Activated CD4-positive, alpha-beta memory T cell treated with anti-CD3 and anti-CD28 coated beads for 36 hours (primary cell): Measurements from ENCODE around the gene MDH1. TPM values are rescaled to one million over a fixed set of nuclear protein-coding genes. Genes with fewer than 3 reads are reported as not detected.
"Not testable (repeated sequence)": the region's sequence is repeated elsewhere in the genome, so short reads cannot be mapped to it uniquely, and the experiment has no call there.

Source experiments
- CTCF ChIA-PET: fragments of 350-600 bp; sonication (Branson Sonifier 250); formaldehyde crosslinking; loops from one replicate; lab custom pipeline; 2021; ENCODE audit warnings: antibody characterized with exemption, inconsistent platforms; lab: Charles Lee
- POLR2A ChIA-PET: fragments of 350-600 bp; sonication (Branson Sonifier 250); formaldehyde crosslinking; loops from one replicate; lab custom pipeline; 2021; ENCODE audit warnings: antibody characterized with exemption; lab: Charles Lee
- DNase-seq: peaks from one replicate; pipeline ENCODE4 v3.0.0-alpha.2; 2020
- H3K27ac Mint-ChIP-seq: one replicate; pipeline ENCODE4 v1.8.0; 2021; ENCODE audit warnings: mixed read lengths
- H3K27me3 Mint-ChIP-seq: one replicate; pipeline ENCODE4 v1.8.0; 2021; ENCODE audit warnings: mixed read lengths
- H3K36me3 Mint-ChIP-seq: one replicate; pipeline ENCODE4 v1.8.0; 2021; ENCODE audit warnings: mixed read lengths
- H3K4me1 Mint-ChIP-seq: one replicate; pipeline ENCODE4 v1.8.0; 2021; ENCODE audit warnings: low read depth, mixed read lengths
- H3K4me3 Mint-ChIP-seq: one replicate; pipeline ENCODE4 v1.8.0; 2021; ENCODE audit warnings: mild to moderate bottlenecking, mixed read lengths
- H3K9me3 Mint-ChIP-seq: one replicate; pipeline ENCODE4 v1.8.0; 2021; ENCODE audit warnings: mixed read lengths
- intact Hi-C: fragments of 100-400 bp; cut with micrococcal nuclease; formaldehyde crosslinking; loops from one replicate; pipeline ENCODE4 v1.15.1; 2023
- total RNA-seq, 2 experiments: library from RNA; stranded (reverse); gene quantifications; one replicate each; pipeline ENCODE4 v1.2.3, GENCODE V29; 2021

MDH1 gene
- total RNA-seq, 2 experiments from 2014 or later, result 261 to 268 TPM

GRCh38 chr2:63590626-63591408 lies 2.1 kb downstream of the MDH1 start:
- CTCF ChIA-PET, result interaction anchor here (1.4 kb wide), 1 partner anchor 15 kb away, joined by 4 read pairs; no protein-coding TSS in a partner anchor
- peaks cover 19% of the 10 kb centered on the region for H3K36me3 Mint-ChIP-seq
- no peak overlapping the region for H3K27ac Mint-ChIP-seq
- no peaks in the 10 kb centered on the region for H3K27me3 Mint-ChIP-seq
- no peaks in the 10 kb centered on the region for H3K9me3 Mint-ChIP-seq
- H3K4me1 Mint-ChIP-seq, result peaks cover 40% of the 10 kb centered on the region
- H3K4me3 Mint-ChIP-seq, result peak overlapping the region; percentile 99
- POLR2A ChIA-PET, result interaction anchor here (4.4 kb wide), 1 partner anchor 251 kb away, joined by 23 read pairs; the partner anchor contains the start of gene UGP2
- DNase-seq, result peak; percentile 14
- intact Hi-C loops, result loop anchor here (5.0 kb wide), 1 partner anchor 691 kb away; no protein-coding TSS in a partner anchor

GRCh38 chr2:63591566-63592175 lies 2.9 kb downstream of the MDH1 start:
- peaks cover 23% of the 10 kb centered on the region for H3K36me3 Mint-ChIP-seq
- POLR2A ChIA-PET, result interaction anchor here (4.4 kb wide), 1 partner anchor 250 kb away, joined by 23 read pairs; the partner anchor contains the start of gene UGP2
- intact Hi-C loops, result loop anchor here (5.0 kb wide), 1 partner anchor 691 kb away; no protein-coding TSS in a partner anchor
- H3K9me3 Mint-ChIP-seq, result no peaks in the 10 kb centered on the region
- H3K27me3 Mint-ChIP-seq, result no peaks in the 10 kb centered on the region
- no peak overlapping the region for H3K27ac Mint-ChIP-seq
- H3K4me3 Mint-ChIP-seq, result no peak overlapping the region
- CTCF ChIA-PET, result interaction anchor here (0.7 to 1.4 kb wide), 3 partner anchors 14 to 285 kb away, joined by 3 to 4 read pairs (median 3); no protein-coding TSS in a partner anchor
- DNase-seq, result no peak
- peaks cover 41% of the 10 kb centered on the region for H3K4me1 Mint-ChIP-seq

- POLR2A ChIA-PET, result no interaction called here
- intact Hi-C loops, result loop anchor here (5.0 kb wide), 1 partner anchor 688 kb away; no protein-coding TSS in a partner anchor
- no peak overlapping the region for H3K4me3 Mint-ChIP-seq
Measured at GRCh38 chr2:63594660-63595059, 5.9 kb downstream of the MDH1 start.

GRCh38 chr2:63596401-63596883 lies 7.7 kb downstream of the MDH1 start:
- Mint-ChIP-seq H3K36me3 (peaks cover 28% of the 10 kb centered on the region), H3K27me3 (no peaks in the 10 kb centered on the region), H3K27ac (no peak overlapping the region), H3K9me3 (no peaks in the 10 kb centered on the region), H3K4me3 (no peak overlapping the region), H3K4me1 (peaks cover 13% of the 10 kb centered on the region)
- DNase-seq, result no peak
- CTCF ChIA-PET, result interaction anchor here (1.0 kb wide), 2 partner anchors 265 to 275 kb away, joined by 3 read pairs; no protein-coding TSS in a partner anchor
- intact Hi-C loops, result no loop called here
- POLR2A ChIA-PET, result no interaction called here

More at GRCh38 chr2:63594660-63595059, 5.9 kb downstream of the MDH1 start:
- H3K36me3 Mint-ChIP-seq, result peaks cover 26% of the 10 kb centered on the region
- CTCF ChIA-PET, result interaction anchor here (0.6 to 0.8 kb wide), 2 partner anchors 334 to 966 kb away, joined by 3 read pairs; no protein-coding TSS in a partner anchor
- peaks cover 29% of the 10 kb centered on the region for H3K4me1 Mint-ChIP-seq
- DNase-seq, result no peak
- no peaks in the 10 kb centered on the region for H3K27me3 Mint-ChIP-seq
- H3K27ac Mint-ChIP-seq, result no peak overlapping the region
- no peaks in the 10 kb centered on the region for H3K9me3 Mint-ChIP-seq

- H3K4me1 Mint-ChIP-seq, result peaks cover 5% of the 10 kb centered on the region
- peaks cover 38% of the 10 kb centered on the region for H3K36me3 Mint-ChIP-seq
- intact Hi-C loops, result no loop called here
- ChIA-PET CTCF (no interaction called here), POLR2A (no interaction called here)
- no peak for DNase-seq
- H3K9me3 Mint-ChIP-seq, result no peaks in the 10 kb centered on the region
- H3K27ac Mint-ChIP-seq, result no peak overlapping the region
- no peaks in the 10 kb centered on the region for H3K27me3 Mint-ChIP-seq
- H3K4me3 Mint-ChIP-seq, result no peak overlapping the region
Measured at GRCh38 chr2:63598981-63599380, 10.2 kb downstream of the MDH1 start.

GRCh38 chr2:63600881-63601460 lies 12.2 kb downstream of the MDH1 start:
- Mint-ChIP-seq H3K27ac (no peak overlapping the region), H3K9me3 (no peaks in the 10 kb centered on the region), H3K4me1 (peaks cover 3% of the 10 kb centered on the region), H3K27me3 (no peaks in the 10 kb centered on the region), H3K4me3 (no peak overlapping the region), H3K36me3 (peaks cover 45% of the 10 kb centered on the region)
- ChIA-PET CTCF (no interaction called here), POLR2A (no interaction called here)
- DNase-seq, result no peak
- intact Hi-C loops, result no loop called here

GRCh38 chr2:63604666-63605065 lies 15.9 kb downstream of the MDH1 start:
- CTCF ChIA-PET, result interaction anchor here (1.5 kb wide), 1 partner anchor 13 kb away, joined by 4 read pairs; no protein-coding TSS in a partner anchor
- intact Hi-C loops, result no loop called here
- peaks cover 49% of the 10 kb centered on the region for H3K36me3 Mint-ChIP-seq
- POLR2A ChIA-PET, result no interaction called here
- H3K9me3 Mint-ChIP-seq, result no peaks in the 10 kb centered on the region
- H3K4me1 Mint-ChIP-seq, result no peaks in the 10 kb centered on the region
- H3K27ac Mint-ChIP-seq, result no peak overlapping the region
- DNase-seq, result no peak
- H3K27me3 Mint-ChIP-seq, result no peaks in the 10 kb centered on the region
- no peak overlapping the region for H3K4me3 Mint-ChIP-seq

- H3K4me1 Mint-ChIP-seq, POLR2A ChIA-PET, CTCF ChIA-PET: not testable (repeated sequence)
Measured at GRCh38 chr2:63608865-63609264, 20.1 kb downstream of the MDH1 start.

GRCh38 chr2:63610525-63610924 lies 21.8 kb downstream of the MDH1 start:
- H3K9me3 Mint-ChIP-seq, result no peaks in the 10 kb centered on the region
- ChIA-PET CTCF (no interaction called here), POLR2A (no interaction called here)
- DNase-seq, result no peak
- intact Hi-C loops, result no loop called here
- H3K36me3 Mint-ChIP-seq, result peaks cover 17% of the 10 kb centered on the region
- H3K4me3 Mint-ChIP-seq, result no peak overlapping the region
- no peaks in the 10 kb centered on the region for H3K27me3 Mint-ChIP-seq
- no peak overlapping the region for H3K27ac Mint-ChIP-seq
- no peaks in the 10 kb centered on the region for H3K4me1 Mint-ChIP-seq

More at GRCh38 chr2:63608865-63609264, 20.1 kb downstream of the MDH1 start:
- H3K27ac Mint-ChIP-seq, DNase-seq, H3K9me3 Mint-ChIP-seq, H3K27me3 Mint-ChIP-seq, H3K4me3 Mint-ChIP-seq, intact Hi-C loops: not testable (repeated sequence)
- H3K36me3 Mint-ChIP-seq, result peaks cover 28% of the 10 kb centered on the region

GRCh38 chr2:63613391-63613901 lies 24.7 kb downstream of the MDH1 start:
- Mint-ChIP-seq H3K9me3 (no peaks in the 10 kb centered on the region), H3K36me3 (peaks cover under 1% of the 10 kb centered on the region), H3K4me3 (no peak overlapping the region), H3K27ac (no peak overlapping the region), H3K4me1 (no peaks in the 10 kb centered on the region), H3K27me3 (peaks cover 3% of the 10 kb centered on the region)
- no peak for DNase-seq
- ChIA-PET POLR2A (no interaction called here), CTCF (no interaction called here)
- intact Hi-C loops, result no loop called here

- Mint-ChIP-seq H3K36me3 (no peaks in the 10 kb centered on the region), H3K27me3 (peaks cover 6% of the 10 kb centered on the region), H3K4me3 (no peak overlapping the region), H3K9me3 (no peaks in the 10 kb centered on the region), H3K4me1 (no peaks in the 10 kb centered on the region), H3K27ac (no peak overlapping the region)
- ChIA-PET POLR2A (no interaction called here), CTCF (no interaction called here)
- intact Hi-C loops, result no loop called here
- DNase-seq, result no peak
Measured at GRCh38 chr2:63614448-63614968, 25.7 kb downstream of the MDH1 start.
